ENCODE measurements around the gene EEF1G.

EEF1G gene

GRCh38 chr11:62573592-62574362 is at the start of gene EEF1G:
Gene EEF1G, minus strand, starts transcription at chr11:62573891. Its CDS starts 49 bp downstream, at chr11:62573842.
- TF ChIP-seq, protein P1, sequence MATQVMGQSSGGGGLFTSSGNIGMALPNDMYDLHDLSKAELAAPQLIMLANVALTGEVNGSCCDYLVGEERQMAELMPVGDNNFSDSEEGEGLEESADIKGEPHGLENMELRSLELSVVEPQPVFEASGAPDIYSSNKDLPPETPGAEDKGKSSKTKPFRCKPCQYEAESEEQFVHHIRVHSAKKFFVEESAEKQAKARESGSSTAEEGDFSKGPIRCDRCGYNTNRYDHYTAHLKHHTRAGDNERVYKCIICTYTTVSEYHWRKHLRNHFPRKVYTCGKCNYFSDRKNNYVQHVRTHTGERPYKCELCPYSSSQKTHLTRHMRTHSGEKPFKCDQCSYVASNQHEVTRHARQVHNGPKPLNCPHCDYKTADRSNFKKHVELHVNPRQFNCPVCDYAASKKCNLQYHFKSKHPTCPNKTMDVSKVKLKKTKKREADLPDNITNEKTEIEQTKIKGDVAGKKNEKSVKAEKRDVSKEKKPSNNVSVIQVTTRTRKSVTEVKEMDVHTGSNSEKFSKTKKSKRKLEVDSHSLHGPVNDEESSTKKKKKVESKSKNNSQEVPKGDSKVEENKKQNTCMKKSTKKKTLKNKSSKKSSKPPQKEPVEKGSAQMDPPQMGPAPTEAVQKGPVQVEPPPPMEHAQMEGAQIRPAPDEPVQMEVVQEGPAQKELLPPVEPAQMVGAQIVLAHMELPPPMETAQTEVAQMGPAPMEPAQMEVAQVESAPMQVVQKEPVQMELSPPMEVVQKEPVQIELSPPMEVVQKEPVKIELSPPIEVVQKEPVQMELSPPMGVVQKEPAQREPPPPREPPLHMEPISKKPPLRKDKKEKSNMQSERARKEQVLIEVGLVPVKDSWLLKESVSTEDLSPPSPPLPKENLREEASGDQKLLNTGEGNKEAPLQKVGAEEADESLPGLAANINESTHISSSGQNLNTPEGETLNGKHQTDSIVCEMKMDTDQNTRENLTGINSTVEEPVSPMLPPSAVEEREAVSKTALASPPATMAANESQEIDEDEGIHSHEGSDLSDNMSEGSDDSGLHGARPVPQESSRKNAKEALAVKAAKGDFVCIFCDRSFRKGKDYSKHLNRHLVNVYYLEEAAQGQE (IDR thresholded peaks at IDR 0.05; ENCODE audit: low read depth) = 0 out of 2 replicates have a peak, but pooled peaks have one; percentile 19
- peak; percentile 42; the same call in 1 of the 2 replicates for TF ChIP-seq TCF12 (IDR thresholded peaks at IDR 0.05; ENCODE audit: low read depth)
- no peak for TF ChIP-seq CREB1 (IDR thresholded peaks at IDR 0.05; ENCODE audit: low read depth)
- TF ChIP-seq NFIC (IDR thresholded peaks at IDR 0.05) = no peak; the same call in 1 of the 2 replicates
- TF ChIP-seq, protein P2, sequence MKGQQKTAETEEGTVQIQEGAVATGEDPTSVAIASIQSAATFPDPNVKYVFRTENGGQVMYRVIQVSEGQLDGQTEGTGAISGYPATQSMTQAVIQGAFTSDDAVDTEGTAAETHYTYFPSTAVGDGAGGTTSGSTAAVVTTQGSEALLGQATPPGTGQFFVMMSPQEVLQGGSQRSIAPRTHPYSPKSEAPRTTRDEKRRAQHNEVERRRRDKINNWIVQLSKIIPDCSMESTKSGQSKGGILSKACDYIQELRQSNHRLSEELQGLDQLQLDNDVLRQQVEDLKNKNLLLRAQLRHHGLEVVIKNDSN (IDR thresholded peaks at IDR 0.05) = 0 out of 2 replicates have a peak, but pooled peaks have one; percentile 4
- no peak for TF ChIP-seq FOXM1 (IDR thresholded peaks at IDR 0.05; ENCODE audit: borderline replicate concordance, low read depth)
- peak; percentile 100 for TF ChIP-seq TAF1 (IDR thresholded peaks at IDR 0.05; ENCODE audit: low read depth)
- TF ChIP-seq ZBTB7A (IDR thresholded peaks at IDR 0.05; ENCODE audit: low read depth) = no peak
- TF ChIP-seq EGR1 (IDR thresholded peaks at IDR 0.05) = no peak
- peak; percentile 92 for TF ChIP-seq YY1 (IDR thresholded peaks at IDR 0.05; ENCODE audit: low read depth)
- TF ChIP-seq EP300 (IDR thresholded peaks at IDR 0.05; ENCODE audit: borderline replicate concordance) = no peak
- TF ChIP-seq RAD21 (IDR thresholded peaks at IDR 0.05; ENCODE audit: low read depth) = no peak
- peak; percentile 73 for TF ChIP-seq MAX (IDR thresholded peaks at IDR 0.05)
- TF ChIP-seq CEBPB (IDR thresholded peaks at IDR 0.05) = no peak
- no peak for TF ChIP-seq TEAD4 (IDR thresholded peaks at IDR 0.05)

DNA sequence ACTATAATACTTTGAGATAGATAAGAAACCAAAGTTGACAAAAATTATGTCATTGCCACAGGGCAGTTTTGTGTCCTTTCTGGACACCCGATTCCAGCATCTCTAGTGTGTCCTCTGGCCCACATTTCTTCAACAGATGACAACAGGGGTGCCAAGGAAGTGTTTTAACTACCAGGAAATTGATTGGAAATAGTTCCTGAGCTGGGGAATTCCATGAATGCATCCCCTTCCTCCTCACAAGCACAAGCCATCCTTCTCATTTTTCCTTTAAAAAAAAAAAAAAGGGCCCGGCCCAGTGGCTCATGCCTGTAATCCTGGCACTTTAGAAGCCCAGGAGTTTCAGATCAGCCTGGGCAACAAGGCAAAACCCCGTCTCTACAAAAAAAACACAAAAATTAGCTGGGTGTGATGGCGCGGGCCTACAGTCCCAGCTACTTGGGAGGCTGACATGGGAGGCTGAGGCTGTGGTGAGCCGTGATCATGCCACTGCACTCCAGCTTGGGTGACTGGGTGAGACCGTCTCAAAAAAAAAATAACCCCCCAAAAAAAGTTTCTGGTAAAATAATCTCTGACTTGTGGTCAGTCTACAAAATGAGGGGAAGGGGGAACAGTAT is 48.9 kb upstream of the EEF1G start:
- no peak for TF ChIP-seq TCF12 (IDR thresholded peaks at IDR 0.05; ENCODE audit: low read depth)
- TF ChIP-seq YY1 (IDR thresholded peaks at IDR 0.05; ENCODE audit: low read depth) = no peak
- TF ChIP-seq NFIC (IDR thresholded peaks at IDR 0.05) = no peak

DNA sequence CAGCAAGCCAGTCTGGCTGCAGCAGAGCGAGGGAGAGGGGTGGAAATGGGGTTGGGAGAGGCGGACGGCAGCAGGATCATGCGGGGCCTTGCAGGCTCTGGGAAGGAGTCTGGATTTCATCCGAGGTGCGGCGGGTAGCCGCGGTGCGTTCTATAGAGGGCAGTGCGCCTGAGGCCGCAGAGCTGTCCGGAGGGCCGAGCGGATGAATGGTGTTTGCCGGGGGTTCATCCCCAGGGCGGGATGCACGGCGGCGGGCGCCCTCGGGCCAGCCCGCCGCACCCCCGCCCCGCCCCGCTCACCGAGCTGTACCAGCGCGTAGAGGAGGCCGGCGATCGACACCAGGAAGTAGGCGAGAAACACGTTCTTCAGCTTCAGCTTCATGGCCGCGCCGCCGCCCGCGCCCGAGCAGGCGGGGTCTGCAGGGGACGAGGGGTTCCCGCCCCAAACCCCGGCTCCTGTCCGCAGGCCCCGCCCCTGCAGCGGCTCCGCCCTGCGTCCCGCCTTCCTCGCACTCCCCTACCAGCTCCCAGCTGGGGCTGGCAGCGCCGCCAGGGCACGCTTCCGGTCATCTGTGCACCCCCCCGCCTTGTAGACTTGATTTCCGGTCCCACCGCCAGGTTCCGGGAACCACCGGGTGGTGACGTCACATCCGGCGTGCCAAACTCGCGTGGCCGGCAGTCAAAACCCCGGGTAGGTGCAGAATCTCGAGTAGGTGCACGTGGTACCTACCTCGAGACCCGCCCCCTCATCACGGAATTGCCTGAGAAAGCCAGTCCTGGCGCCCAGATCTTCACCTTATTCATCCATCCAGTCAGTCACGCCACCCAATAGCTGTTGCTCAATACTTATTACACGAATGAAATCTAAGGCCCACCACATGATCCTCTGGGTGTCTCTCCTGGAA is 48.1 kb upstream of the EEF1G start, which contains the start of gene B3GAT3:
B3GAT3 (minus strand) TSS at position 420 of the 904 bp plus-strand sequence; CDS start at position 381, 39 bp downstream.
- TF ChIP-seq YY1 (IDR thresholded peaks at IDR 0.05; ENCODE audit: low read depth) = no peak; the same call in 1 of the 2 replicates
- TF ChIP-seq, protein P2 (IDR thresholded peaks at IDR 0.05) = peak; percentile 82
- TF ChIP-seq ZBTB7A (IDR thresholded peaks at IDR 0.05; ENCODE audit: low read depth) = no peak
- TF ChIP-seq EP300 (IDR thresholded peaks at IDR 0.05; ENCODE audit: borderline replicate concordance) = no peak
- TF ChIP-seq FOXM1 (IDR thresholded peaks at IDR 0.05; ENCODE audit: borderline replicate concordance, low read depth) = no peak
- TF ChIP-seq CEBPB (IDR thresholded peaks at IDR 0.05) = peak; percentile 86
- peak; percentile 99 for TF ChIP-seq MAX (IDR thresholded peaks at IDR 0.05)
- no peak for TF ChIP-seq EGR1 (IDR thresholded peaks at IDR 0.05)
- TF ChIP-seq CREB1 (IDR thresholded peaks at IDR 0.05; ENCODE audit: low read depth) = peak; percentile 66; the same call in 1 of the 2 replicates
- TF ChIP-seq TEAD4 (IDR thresholded peaks at IDR 0.05) = no peak
- peak; percentile 53; the same call in 1 of the 2 replicates for TF ChIP-seq TAF1 (IDR thresholded peaks at IDR 0.05; ENCODE audit: low read depth)
- TF ChIP-seq, protein P1 (IDR thresholded peaks at IDR 0.05; ENCODE audit: low read depth) = no peak
- peak; percentile 57; the same call in 1 of the 2 replicates for TF ChIP-seq NFIC (IDR thresholded peaks at IDR 0.05)
- no peak for TF ChIP-seq RAD21 (IDR thresholded peaks at IDR 0.05; ENCODE audit: low read depth)
- peak; percentile 65 for TF ChIP-seq TCF12 (IDR thresholded peaks at IDR 0.05; ENCODE audit: low read depth)

- TF ChIP-seq RAD21 (IDR thresholded peaks at IDR 0.05; ENCODE audit: low read depth) = no peak
- no peak for TF ChIP-seq ZBTB7A (IDR thresholded peaks at IDR 0.05; ENCODE audit: low read depth)
- no peak for TF ChIP-seq YY1 (IDR thresholded peaks at IDR 0.05; ENCODE audit: low read depth)
- TF ChIP-seq EP300 (IDR thresholded peaks at IDR 0.05; ENCODE audit: borderline replicate concordance) = no peak
- no peak for TF ChIP-seq CREB1 (IDR thresholded peaks at IDR 0.05; ENCODE audit: low read depth)
- TF ChIP-seq, protein P1 (IDR thresholded peaks at IDR 0.05; ENCODE audit: low read depth) = no peak
- no peak for TF ChIP-seq TAF1 (IDR thresholded peaks at IDR 0.05; ENCODE audit: low read depth)
- TF ChIP-seq TEAD4 (IDR thresholded peaks at IDR 0.05) = no peak
- TF ChIP-seq EGR1 (IDR thresholded peaks at IDR 0.05) = no peak
- TF ChIP-seq NFIC (IDR thresholded peaks at IDR 0.05) = no peak
- no peak for TF ChIP-seq CEBPB (IDR thresholded peaks at IDR 0.05)
- TF ChIP-seq, protein P2 (IDR thresholded peaks at IDR 0.05) = no peak
- no peak for TF ChIP-seq TCF12 (IDR thresholded peaks at IDR 0.05; ENCODE audit: low read depth)
Measured at GRCh38 chr11:62621027-62621566, 47.4 kb upstream of the EEF1G start.

All from Ishikawa (cell line).